Retina (tissue), 1 donor: ENCODE data around the gene SOX21.
A peak's percentile ranks its signal among the peaks of the same experiment; 100 is the strongest.
"Not testable (repeated sequence)": the region's sequence is repeated elsewhere in the genome, so short reads cannot be mapped to it uniquely, and the experiment has no call there.

Experiments used
- DNase-seq: peaks from one replicate; pipeline ENCODE4 v3.0.0-alpha.2; 2016

Gene SOX21

DNA sequence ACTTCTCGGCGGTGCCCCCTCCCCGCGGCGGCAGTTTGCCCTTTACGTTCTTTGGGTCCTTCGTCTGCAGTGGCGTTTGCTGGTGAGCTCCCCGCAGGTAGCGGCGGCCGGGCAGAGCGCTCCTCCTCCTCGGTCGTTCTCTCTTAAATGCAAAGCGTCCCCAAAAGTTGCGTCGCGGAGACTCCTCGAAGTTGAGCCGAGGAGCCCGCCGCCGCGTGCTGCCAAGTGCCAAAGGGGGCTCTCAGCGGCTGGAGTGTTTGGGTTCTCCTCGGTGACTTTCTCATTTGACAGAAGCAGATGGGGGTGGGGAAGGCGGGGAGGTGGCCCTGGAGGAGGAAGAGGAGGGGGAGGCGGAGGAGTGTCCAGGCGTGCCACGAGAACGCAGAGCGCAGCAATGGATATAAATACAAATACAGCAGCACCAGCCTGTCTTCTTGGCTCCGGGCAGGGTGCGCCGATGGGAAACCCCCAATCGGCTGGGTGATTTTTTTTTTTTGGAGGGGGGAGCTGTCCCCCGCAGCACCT, at the start of gene SOX21:
Gene SOX21, minus strand, starts transcription at position 259 of the 525 bp plus-strand sequence. CDS start 496 bp downstream, outside the sequence.
- peak; percentile 63 for DNase-seq

DNA sequence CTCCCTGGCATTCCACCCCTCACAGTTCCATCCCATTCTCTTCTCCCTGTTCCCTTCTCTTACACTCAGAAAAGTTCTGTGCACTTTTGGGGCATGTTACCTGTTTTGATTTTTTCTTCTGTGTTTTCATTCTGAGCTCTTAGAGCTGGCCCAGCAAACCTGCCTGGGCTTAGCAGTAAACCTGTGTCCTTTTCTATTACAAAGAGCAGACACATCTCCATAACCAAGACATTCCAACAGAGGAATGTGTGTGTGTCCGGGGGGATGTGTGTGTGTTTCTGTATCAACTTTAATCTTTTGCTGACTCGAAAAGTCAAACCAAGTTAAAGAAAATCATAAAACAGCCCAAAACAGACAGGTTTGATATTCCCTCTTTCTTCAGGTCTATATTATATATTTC, 49.1 kb upstream of the SOX21 start:
- no peak for DNase-seq

DNA sequence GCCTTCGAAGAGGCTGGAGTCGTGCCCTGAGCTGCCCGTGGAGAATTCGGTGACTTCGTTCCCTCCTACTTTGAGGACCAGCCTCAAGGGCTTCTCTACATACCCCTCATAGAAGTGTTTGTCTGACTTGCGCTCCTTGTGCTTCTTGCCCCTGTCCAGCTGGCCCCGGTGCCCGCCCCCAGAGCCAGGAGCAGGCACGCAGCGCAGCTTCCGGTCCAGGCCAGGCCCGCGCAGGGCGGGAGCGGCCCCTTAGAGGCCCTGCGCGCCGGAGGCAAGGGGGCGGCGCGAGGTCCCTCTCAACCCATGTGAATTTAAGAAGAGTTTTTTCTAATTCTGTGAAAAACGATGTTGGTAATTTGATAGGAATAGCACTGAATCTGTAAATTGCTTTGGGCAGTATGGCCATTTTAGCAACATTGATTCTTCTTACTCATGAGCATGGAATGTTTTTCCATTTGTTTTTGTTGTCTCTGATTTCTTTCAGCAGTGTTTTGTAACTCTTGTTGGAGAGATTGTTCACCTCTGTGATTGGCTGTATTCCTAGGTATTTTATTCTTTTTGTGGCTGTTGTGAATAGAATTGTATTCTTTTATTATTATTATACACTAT, 46.9 kb upstream of the SOX21 start:
- no peak for DNase-seq

- DNase-seq: no peak
Observed at GRCh38 chr13:94758436-94758960, 46.2 kb upstream of the SOX21 start.

DNA sequence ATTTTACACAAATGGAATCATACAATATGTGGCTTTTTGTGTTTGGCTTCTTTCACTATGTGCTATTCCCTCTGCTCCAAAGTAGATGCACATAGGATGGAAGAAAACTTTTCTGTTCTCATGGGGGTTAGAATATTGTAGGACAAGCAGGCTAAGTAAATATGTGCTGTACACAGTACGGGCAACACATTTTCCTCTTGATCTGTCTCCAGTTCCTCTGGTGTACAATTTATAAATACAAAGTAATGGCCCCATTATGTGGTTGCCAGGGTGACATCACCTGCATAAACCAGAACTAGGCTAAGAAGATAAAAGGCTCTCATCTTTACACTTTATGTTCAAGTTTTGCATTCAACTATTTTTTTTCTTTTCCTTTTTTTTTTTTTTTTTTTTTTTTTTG, 41.0 kb upstream of the SOX21 start:
- DNase-seq: peak; percentile 30

GRCh38 chr13:94749162-94749561, 36.8 kb upstream of the SOX21 start:
- no peak for DNase-seq

DNA sequence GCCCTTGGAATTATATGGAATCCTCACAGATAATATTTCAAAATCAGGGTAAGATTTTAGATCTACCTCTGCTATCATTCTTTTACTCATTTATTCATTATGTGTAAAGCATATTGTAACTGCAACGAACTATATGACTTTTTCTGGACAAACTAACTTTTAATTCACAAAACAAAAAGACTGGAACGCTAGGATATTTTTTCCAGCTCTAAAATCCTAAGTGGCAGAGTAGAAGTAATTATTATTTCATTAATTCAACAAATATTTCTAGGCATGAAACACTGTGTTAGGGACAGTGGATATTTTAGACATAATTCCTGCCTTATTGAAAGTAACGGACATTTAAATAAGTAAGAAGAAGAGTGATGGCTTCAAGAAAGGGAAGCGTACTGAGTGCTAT, 26.9 kb upstream of the SOX21 start:
- no peak for DNase-seq

- no peak for DNase-seq
Observed at GRCh38 chr13:94731028-94731427, 18.7 kb upstream of the SOX21 start.

DNA sequence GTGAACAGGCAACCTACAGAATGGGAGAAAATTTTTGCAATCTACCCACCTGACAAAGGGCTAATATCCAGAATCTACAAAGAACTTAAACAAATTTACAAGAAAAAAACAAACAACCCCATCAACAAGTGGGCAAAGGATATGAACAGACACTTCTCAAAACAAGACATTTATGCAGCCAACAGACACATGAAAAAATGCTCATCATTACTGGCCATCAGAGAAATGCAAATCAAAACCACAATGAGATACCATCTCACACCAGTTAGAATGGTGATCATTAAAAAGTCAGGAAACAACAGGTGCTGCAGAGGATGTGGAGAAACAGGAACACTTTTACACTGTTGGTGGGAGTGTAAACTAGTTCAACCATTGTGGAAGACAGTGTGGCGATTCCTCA, 17.6 kb upstream of the SOX21 start:
- not testable (repeated sequence) for DNase-seq

GRCh38 chr13:94726425-94726824, 14.1 kb upstream of the SOX21 start:
- DNase-seq: no peak

GRCh38 chr13:94722609-94723345, 10.4 kb upstream of the SOX21 start:
- DNase-seq: no peak

GRCh38 chr13:94718697-94719096, 6.4 kb upstream of the SOX21 start:
- DNase-seq: not testable (repeated sequence)

DNA sequence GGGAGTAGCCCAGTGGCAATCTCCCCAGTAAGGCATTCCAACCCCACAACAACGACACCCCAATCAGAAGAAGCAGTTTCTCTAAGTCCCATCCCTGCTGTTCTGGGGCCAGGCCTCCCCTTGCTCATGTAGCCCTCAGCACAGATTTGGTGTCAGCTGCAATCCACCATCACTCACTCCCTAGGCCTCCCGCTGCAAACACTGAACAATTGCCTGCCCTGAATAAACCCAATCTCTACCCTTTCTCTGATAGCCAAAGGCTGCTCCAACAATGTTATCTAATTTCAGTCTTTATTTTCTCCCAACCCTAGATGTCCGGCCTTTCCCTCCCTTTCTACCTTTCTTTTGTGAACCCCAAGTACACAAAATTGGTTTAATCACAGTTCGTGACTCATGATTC, 5.6 kb upstream of the SOX21 start:
- DNase-seq: no peak

DNA sequence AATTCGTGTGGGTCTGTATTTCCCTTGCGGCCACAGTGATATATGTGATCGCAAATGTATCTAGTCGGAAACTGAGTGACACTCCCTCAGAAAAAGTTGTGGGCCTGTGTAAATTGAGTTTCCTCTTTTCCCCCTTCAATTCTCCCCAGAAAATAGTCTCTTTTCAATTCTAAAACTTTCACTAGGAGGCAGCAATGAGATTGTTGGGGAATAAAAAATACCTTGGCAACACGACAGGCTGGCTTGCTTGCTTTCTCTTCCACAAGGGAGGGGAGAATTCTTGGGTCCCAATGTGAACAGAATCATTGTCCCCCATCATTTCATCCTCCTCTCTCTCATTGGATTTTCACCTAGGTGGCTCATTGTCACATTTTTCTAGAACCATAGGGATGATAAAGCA, 3.7 kb upstream of the SOX21 start:
- DNase-seq: no peak

DNA sequence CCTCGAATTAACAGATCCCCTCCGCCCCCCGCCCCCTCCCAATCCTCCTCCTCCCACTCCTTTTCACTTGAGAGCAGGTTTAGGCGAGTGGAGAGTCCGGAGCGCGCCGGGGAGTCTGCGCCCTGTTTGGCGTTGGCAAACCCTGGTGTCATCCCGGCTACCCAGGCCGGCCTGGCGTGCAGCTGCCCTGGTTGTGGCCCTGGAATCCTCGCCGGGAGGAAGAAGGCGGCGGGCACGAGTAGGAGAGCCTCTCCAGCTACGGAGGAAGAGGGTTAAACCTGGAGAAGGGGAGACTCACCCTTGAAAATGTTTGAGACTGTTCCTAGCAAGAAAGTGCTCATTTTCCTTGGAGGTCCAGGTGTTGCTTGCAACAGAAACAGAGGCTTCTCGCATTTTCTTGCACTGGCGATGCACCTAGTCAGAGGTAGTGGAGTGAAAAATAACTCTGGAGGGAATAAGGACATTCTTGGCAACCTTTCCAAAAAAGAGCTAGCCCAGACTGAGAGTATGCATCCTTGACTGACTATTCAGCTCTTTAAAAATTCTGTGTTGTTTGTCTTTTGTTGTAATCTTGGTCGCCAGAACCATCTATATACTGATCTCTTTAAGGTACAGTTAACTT, 1.3 kb upstream of the SOX21 start:
- DNase-seq: peak; percentile 39

GRCh38 chr13:94712812-94713560, 641 bp upstream of the SOX21 start:
- DNase-seq: peak; percentile 68

- DNase-seq: peak; percentile 81
Observed at GRCh38 chr13:94711561-94712286, 621 bp downstream of the SOX21 start.

DNA sequence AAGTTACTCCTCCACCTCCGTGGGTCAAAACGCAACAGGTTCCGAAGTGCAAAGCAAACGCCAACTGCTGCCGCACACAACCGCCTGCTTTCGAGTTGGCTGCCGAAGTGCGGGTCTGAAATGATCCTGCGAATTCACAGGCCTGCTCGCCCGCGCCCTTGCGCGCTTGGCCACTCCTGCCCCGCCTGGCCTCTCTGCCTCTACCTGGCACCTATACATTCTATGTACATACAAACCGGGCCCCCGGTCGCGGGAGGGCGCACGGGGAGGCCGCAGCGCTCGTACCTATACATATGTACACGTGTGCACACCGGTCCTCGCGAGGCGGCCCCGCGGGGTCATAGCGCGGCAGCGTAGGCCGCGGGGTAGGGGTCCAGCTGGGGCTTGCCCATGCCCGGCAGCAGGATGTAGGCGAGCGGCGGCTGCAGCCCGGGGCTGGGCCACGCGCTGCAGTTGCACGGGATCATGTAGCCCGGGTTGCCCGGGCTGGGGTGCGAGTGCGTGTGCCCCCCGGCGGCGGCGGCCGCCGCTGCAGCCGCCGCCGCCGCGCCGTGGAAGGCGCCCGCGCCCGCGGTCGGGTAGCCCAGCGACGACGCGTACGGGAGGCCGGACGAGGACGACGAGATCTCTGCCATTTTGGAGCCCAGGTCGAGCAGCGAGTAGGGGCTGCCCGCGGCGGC, 1.3 kb downstream of the SOX21 start:
- DNase-seq: peak; percentile 72

DNA sequence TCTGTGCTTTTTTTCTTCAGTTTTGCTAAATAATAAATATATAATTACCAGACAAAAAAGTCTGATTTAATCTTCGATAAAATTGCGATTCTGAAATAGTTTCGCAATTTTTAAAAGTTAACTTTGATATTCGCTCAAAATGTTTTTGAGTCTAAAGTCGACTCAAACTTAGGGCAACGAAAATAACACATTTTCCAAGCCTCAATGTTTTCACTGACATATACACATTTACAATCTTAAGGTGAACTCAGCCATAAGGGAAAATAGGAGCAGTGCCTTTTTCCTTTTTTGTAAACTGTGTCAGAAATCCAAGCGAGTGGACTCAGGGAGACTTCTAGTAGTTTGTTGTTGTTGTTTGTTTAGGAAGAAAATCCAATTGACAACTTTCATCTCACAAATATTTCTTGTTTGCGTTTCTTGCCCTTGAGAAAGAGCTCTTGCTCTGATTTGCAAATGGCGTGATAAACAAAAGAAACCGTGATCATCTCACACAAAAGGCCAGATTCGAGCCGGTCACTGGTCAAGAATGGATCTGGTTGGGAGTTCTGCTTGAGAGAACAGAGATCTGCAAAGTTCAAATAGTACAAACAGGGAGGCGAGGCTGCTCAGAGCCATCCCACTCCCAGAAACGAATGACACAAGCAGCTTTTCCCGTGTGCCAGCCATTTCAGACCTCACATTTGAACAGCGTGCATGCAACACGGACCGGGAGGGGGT, 2.1 kb downstream of the SOX21 start:
- peak; percentile 60 for DNase-seq

DNA sequence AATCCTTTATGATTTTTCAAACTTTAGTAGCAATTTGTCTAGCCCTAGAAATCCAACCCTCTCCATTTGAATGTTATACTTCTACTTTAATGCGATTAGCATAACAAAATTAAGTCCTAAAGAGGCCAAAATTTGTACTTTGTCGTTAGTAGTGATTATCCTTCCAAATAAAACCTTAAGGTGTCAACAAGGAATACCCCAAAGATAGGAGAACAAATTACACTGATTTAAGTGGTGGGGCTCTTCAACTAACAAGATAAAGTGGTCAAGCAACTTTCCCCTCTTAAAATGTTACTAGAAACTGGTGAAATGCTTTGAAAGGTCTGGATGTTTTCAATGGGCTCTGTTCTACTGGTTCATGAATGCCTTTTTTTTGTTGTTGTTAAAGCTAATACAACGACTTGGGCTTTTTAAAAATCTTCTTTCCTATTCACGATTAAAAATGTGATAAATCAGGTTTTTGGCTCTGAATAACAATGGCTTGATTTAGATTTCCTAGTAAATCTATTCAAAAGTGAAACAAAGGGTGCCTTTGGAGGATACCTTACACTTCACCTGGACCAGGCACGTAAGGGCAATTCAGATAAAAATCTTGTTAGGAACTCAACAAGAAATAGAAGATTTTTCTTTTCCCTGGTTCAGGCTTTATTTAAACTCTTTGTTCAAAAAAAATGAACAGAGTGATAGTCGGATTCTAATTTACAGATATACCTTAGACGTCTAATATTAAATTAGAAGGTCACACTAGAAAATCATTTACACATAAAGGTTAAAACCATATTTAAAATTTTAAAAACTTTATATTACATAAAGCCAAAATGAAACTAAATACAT, 3.1 kb downstream of the SOX21 start:
- peak; percentile 36 for DNase-seq
